B cell (primary cell): Measurements from ENCODE around the gene WDR7. TPM values are rescaled to one million over a fixed set of nuclear protein-coding genes. Genes with fewer than 3 reads are reported as not detected.

Experiments
- ATAC-seq: fragments of 200-7000 bp; cut with Tn5 transposase; one replicate; pipeline ENCODE4 v1.10.0; 2021; ENCODE audit warnings: low read depth, mild to moderate bottlenecking, moderate number of reproducible peaks, moderate library complexity
- CTCF ChIA-PET: fragments of 350-600 bp; sonication (Branson Sonifier 250); formaldehyde crosslinking; loops from one replicate; lab custom pipeline; 2021; ENCODE audit warnings: antibody characterized with exemption, inconsistent platforms; lab: Charles Lee
- POLR2A ChIA-PET: fragments of 350-600 bp; sonication (Branson Sonifier 250); formaldehyde crosslinking; loops from one replicate; lab custom pipeline; 2021; ENCODE audit warnings: antibody characterized with exemption; lab: Charles Lee
- DNase-seq: peaks from one replicate; pipeline ENCODE4 v3.0.0; 2013
- H2AFZ ChIP-seq: 2 replicates; pipeline ENCODE4 v1.6.1; 2012; ENCODE audit warnings: mild to moderate bottlenecking, low read depth, low read length; ENCODE audit not compliant: insufficient read depth, poor library complexity, severe bottlenecking
- H3K27ac ChIP-seq, 2 donors: 1 replicate in 1 of 2; 2 replicates in 1 of 2; pipeline ENCODE4 v1.5.1; 2012 to 2013; ENCODE audit warnings: low read length in 2 of 2, mild to moderate bottlenecking in 2 of 2, moderate library complexity in 1 of 2
- H3K27me3 ChIP-seq, 4 experiments: fragments of 200-600 bp in 1 of 4; sonication (generic) in 1 of 4; replicated peaks in 1 of 4; 1 replicate in 2 of 4; 2 replicates in 2 of 4; pipeline versions ENCODE4 v1.6.1 to v1.7.0; 2013 to 2016; ENCODE audit warnings: low read length in 3 of 4, mild to moderate bottlenecking in 2 of 4, mixed read lengths in 1 of 4, moderate library complexity in 1 of 4; ENCODE audit not compliant: insufficient read depth in 4 of 4, control insufficient read depth in 3 of 4; ENCODE audit errors: control extremely low read depth in 1 of 4
- H3K36me3 ChIP-seq, 2 experiments: replicated peaks in 1 of 2; 1 replicate in 1 of 2; 2 replicates in 1 of 2; pipeline versions ENCODE4 v1.6.1 to v1.7.1; 2013; ENCODE audit warnings: low read length in 1 of 2; ENCODE audit not compliant: insufficient read depth in 2 of 2, control insufficient read depth in 1 of 2; ENCODE audit errors: control extremely low read depth in 1 of 2, extremely low read depth in 1 of 2
- H3K4me1 ChIP-seq, 2 donors: fragments of 200-600 bp in 1 of 2; sonication (generic) in 1 of 2; 1 replicate in 1 of 2; 2 replicates in 1 of 2; pipeline versions ENCODE4 v1.5.1 to v1.6.1; 2013 to 2017; ENCODE audit warnings: low read length in 2 of 2; ENCODE audit not compliant: control insufficient read depth in 2 of 2, insufficient read depth in 2 of 2
- H3K4me2 ChIP-seq: replicated peaks from 2 replicates; pipeline ENCODE3; 2012; ENCODE audit warnings: mild to moderate bottlenecking, low read depth, low read length; ENCODE audit not compliant: poor library complexity, severe bottlenecking
- H3K4me3 ChIP-seq, 5 experiments: fragments of 200-600 bp in 1 of 5; sonication (generic) in 1 of 5; 1 replicate in 3 of 5; 2 replicates in 2 of 5; pipeline versions ENCODE4 v1.5.1 to v1.7.0; 2011 to 2016; ENCODE audit warnings: low read length in 4 of 5, mild to moderate bottlenecking in 4 of 5, low read depth in 2 of 5, control low read depth in 1 of 5, moderate library complexity in 1 of 5; ENCODE audit not compliant: insufficient read depth in 1 of 5; ENCODE audit errors: control extremely low read depth in 1 of 5, extremely low read depth in 1 of 5
- H3K79me2 ChIP-seq: fragments of 200-600 bp; sonication (generic); one replicate; pipeline ENCODE4 v1.6.0; 2016; ENCODE audit warnings: low read length; ENCODE audit not compliant: control insufficient read depth, insufficient read depth
- H3K9ac ChIP-seq: fragments of 200-600 bp; sonication (generic); 2 replicates; pipeline ENCODE4 v1.6.1; 2017; ENCODE audit warnings: mild to moderate bottlenecking, low read length, moderate library complexity
- H3K9me3 ChIP-seq, 3 donors: one replicate each; pipeline versions ENCODE4 v1.6.1 to v1.7.1; 2013; ENCODE audit warnings: low read length in 2 of 3; ENCODE audit not compliant: control insufficient read depth in 2 of 3, insufficient read depth in 1 of 3; ENCODE audit errors: control extremely low read depth in 1 of 3
- H4K20me1 ChIP-seq: 2 replicates; pipeline ENCODE4 v1.6.0; 2012; ENCODE audit warnings: mild to moderate bottlenecking, low read length; ENCODE audit not compliant: insufficient read depth, control insufficient read depth, poor library complexity, severe bottlenecking
- H3K27ac Mint-ChIP-seq: one replicate; pipeline ENCODE4 v1.8.0; 2021; ENCODE audit warnings: mixed read lengths
- H3K27me3 Mint-ChIP-seq: one replicate; pipeline ENCODE4 v1.8.0; 2021; ENCODE audit warnings: mixed read lengths
- H3K4me1 Mint-ChIP-seq: one replicate; pipeline ENCODE4 v1.8.0; 2021; ENCODE audit warnings: mixed read lengths
- H3K4me3 Mint-ChIP-seq: one replicate; pipeline ENCODE4 v1.8.0; 2021; ENCODE audit warnings: mixed read lengths
- H3K9me3 Mint-ChIP-seq: one replicate; pipeline ENCODE4 v1.8.0; 2022; ENCODE audit warnings: mixed read lengths; ENCODE audit not compliant: insufficient read depth
- CTCF ChIP-seq: fragments of 200-600 bp; IDR thresholded peaks from one replicate; pipeline ENCODE4 v1.8.0; 2022; ENCODE audit warnings: antibody characterized with exemption, mild to moderate bottlenecking
- EZH2 ChIP-seq: IDR thresholded peaks from 2 replicates; pipeline ENCODE4 v1.6.1; 2012; ENCODE audit warnings: borderline replicate concordance, low read depth, mild to moderate bottlenecking, moderate library complexity, low read length; ENCODE audit not compliant: insufficient read depth, poor library complexity, severe bottlenecking
- WGBS: methylation state at CpG from one replicate; pipeline ENCODE4 v1.1.5; 2013; ENCODE audit warnings: missing lambda C conversion rate; ENCODE audit not compliant: insufficient coverage; 5-methylcytosine and 5-hydroxymethylcytosine counted together
- intact Hi-C: fragments of 100-400 bp; cut with micrococcal nuclease; formaldehyde crosslinking; loops from one replicate; pipeline ENCODE4 v1.10.0; 2022
- polyA plus RNA-seq: library from polyadenylated mRNA; depleted of rRNA; stranded (reverse); fragments of >200 nt; gene quantifications from 2 replicates; pipeline ENCODE4 v1.2.3, GENCODE V29; 2012
- total RNA-seq, 2 donors: library from RNA; stranded (reverse); fragments of 120-200 nt in 1 of 2; gene quantifications; 1 replicate in 1 of 2; 2 replicates in 1 of 2; pipeline versions ENCODE4 v1.2.3 to v1.2.4, GENCODE V29; 2013 to 2022

WDR7 gene
- total and polyA plus RNA-seq, 2 donors (not counting 1 experiment from before 2014, with no cell fraction given): 5.5 to 45.0 TPM

GRCh38 chr18:56878711-56879110 lies 227.6 kb downstream of the WDR7 start:
- CTCF ChIA-PET: no interaction called here
- H3K79me2 ChIP-seq: no peaks in the 10 kb centered on the region
- TF ChIP-seq EZH2 (no peak), CTCF (no peak)
- no peak overlapping the region for H3K27ac Mint-ChIP-seq
- peaks cover 0 to 4% of the 10 kb centered on the region in 2 experiments for H3K36me3 ChIP-seq
- no CpG with 5 or more reads among the region's 4 CpGs for WGBS
- POLR2A ChIA-PET: no interaction called here
- H3K27me3 Mint-ChIP-seq: no peaks in the 10 kb centered on the region
- DNase-seq: no peak
- no peak overlapping the region for H3K4me3 Mint-ChIP-seq
- H2AFZ ChIP-seq: no peak overlapping the region
- no peak overlapping the region for H3K4me3 ChIP-seq
- H3K27me3 ChIP-seq: no peaks in the 10 kb centered on the region
- H3K9me3 Mint-ChIP-seq: no peaks in the 10 kb centered on the region
- H3K4me2 ChIP-seq: no peak overlapping the region
- no peak for ATAC-seq
- no peak overlapping the region for H3K9ac ChIP-seq
- H4K20me1 ChIP-seq: no peaks in the 10 kb centered on the region
- no peaks in the 10 kb centered on the region for H3K4me1 Mint-ChIP-seq
- intact Hi-C loops: no loop called here
- no peaks in the 10 kb centered on the region for H3K4me1 ChIP-seq
- H3K27ac ChIP-seq: no peak overlapping the region
- H3K9me3 ChIP-seq: peaks cover 0 to 5% (median 0%) of the 10 kb centered on the region in 3 donors

- no peak overlapping the region for H3K27ac Mint-ChIP-seq
- ATAC-seq (no peak), DNase-seq (no peak)
- no peaks in the 10 kb centered on the region for H3K27me3 Mint-ChIP-seq
- Histone ChIP-seq H3K79me2 (no peaks in the 10 kb centered on the region), H3K4me2 (no peak overlapping the region), H3K9me3 (peaks cover 0 to 11% (median 0%) of the 10 kb centered on the region in 3 donors), H3K4me3 (no peak overlapping the region), H3K27ac (no peak overlapping the region), H2AFZ (no peak overlapping the region), H3K4me1 (no peaks in the 10 kb centered on the region), H4K20me1 (no peaks in the 10 kb centered on the region), H3K27me3 (no peaks in the 10 kb centered on the region), H3K36me3 (peaks cover 0 to 4% of the 10 kb centered on the region in 2 experiments), H3K9ac (no peak overlapping the region)
- no peaks in the 10 kb centered on the region for H3K4me1 Mint-ChIP-seq
- peaks cover 2% of the 10 kb centered on the region for H3K9me3 Mint-ChIP-seq
- 100% methylated on average over 1 of the region's 1 CpG for WGBS
- ChIA-PET POLR2A (no interaction called here), CTCF (no interaction called here)
- no peak overlapping the region for H3K4me3 Mint-ChIP-seq
- intact Hi-C loops: no loop called here
- no peak for TF ChIP-seq CTCF
- TF ChIP-seq EZH2: no peak
Observed at GRCh38 chr18:56884511-56884910, 233.4 kb downstream of the WDR7 start.
